Measurements from ENCODE around the gene CYFIP1. TPM values are rescaled to one million over a fixed set of nuclear protein-coding genes. Genes with fewer than 3 reads are reported as not detected.

Gene CYFIP1
- total and polyA plus RNA-seq, 10 of the 15 experiments (the other 5 are each of a cell fraction or from before 2014, with no cell fraction given), result 3.5 to 46.2 (median 28.3) TPM

DNA sequence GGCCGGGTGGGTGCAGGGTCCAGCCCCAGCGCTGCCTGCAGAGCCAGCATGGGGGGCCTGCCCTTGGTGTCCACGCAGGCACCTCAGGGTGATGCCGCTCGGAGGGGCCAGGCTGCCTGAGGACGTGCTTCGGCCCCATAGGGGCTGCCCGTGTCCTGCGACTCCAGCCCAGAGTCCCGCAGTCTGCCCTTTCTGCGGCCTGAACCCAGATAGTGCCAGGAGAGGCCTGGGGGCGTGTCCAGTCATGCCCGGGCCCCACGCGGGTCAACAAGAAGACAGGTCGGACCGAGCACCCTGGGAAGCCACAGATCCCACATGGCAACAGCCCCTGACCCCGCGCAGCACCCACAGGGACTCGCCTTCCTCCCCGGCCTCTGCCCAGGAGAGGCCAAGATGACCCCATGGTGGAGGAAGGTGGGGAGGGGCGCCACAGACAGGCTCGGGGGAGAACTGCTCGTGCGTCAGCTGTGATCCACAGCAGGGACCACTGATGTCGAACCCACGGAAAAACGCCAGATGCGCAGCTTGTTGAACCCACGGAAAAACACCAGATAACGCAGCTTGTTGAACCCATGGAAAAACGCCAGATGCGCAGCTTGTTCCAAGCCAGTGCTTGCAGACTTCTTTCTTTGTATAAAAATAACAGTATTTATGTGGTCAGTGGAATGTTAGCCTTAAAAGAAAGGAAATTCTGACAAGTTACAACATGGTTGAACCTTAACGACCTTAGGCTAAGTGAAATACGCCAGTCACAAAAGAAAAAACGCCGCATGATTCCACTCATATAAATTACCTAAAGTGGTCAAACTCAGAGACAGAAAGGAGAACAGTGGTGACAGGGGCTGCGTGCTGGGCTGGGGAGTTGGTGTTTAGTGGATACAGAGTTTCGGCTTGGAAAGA, 28.5 kb downstream of the CYFIP1 start (continued):
- no peak for TF ChIP-seq EED (IDR thresholded peaks at IDR 0.05; ENCODE audit: low read depth)
- TF ChIP-seq CHD4 (IDR thresholded peaks at IDR 0.05), result no peak
- no peak for TF ChIP-seq NFYA (IDR thresholded peaks at IDR 0.05; ENCODE audit: borderline replicate concordance, low read depth, low read length)

DNA sequence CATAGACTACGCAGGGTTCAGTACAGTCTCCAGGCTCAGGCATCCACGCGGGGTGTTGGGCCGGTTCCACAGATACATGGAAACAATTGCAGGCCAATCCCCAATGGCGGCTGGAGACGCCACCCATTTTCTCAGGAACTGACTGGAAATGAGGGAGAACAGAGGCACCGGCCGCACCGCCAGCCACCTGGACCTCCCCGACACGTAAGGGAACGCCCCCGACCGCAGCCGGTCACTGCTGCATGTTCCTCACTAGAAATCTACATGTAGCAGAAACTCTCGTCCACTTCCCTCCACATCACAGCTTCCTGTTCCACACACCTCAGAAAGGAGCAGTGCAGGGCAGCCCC, 29.2 kb downstream of the CYFIP1 start:
- no peaks in the 10 kb centered on the region for H3K27me3 ChIP-seq (replicated peaks in 1 of 2; ENCODE audit: control insufficient read depth in 2 of 2, insufficient read depth in 2 of 2, low read length in 1 of 2)
- no peak overlapping the region for H3K27ac ChIP-seq (ENCODE audit: control insufficient read depth, insufficient read depth)
- no TSS peak for BruUV-seq (replicated peaks)
- H3K9me3 ChIP-seq (replicated peaks; ENCODE audit: control insufficient read depth, insufficient read depth, low read length), result no peaks in the 10 kb centered on the region
- FAIRE-seq, result no peak
- 97% methylated on average over 16 of the region's 16 CpGs for WGBS (ENCODE audit: insufficient coverage, insufficient replicate concordance, low lambda C conversion rate, missing lambda C conversion rate)
- CTCF ChIA-PET, result no interaction called here
- H3K4me1 ChIP-seq (ENCODE audit: control insufficient read depth, insufficient read depth, low read length), result peaks cover 5% of the 10 kb centered on the region; the same call in 1 of the 2 replicates
- no peaks in the 10 kb centered on the region for H4K20me1 ChIP-seq (ENCODE audit: control insufficient read depth, insufficient read depth)
- no peak for ATAC-seq
- no peak overlapping the region for H2AFZ ChIP-seq (ENCODE audit: control insufficient read depth, low read depth, low read length)
- H3K36me3 ChIP-seq (ENCODE audit: control insufficient read depth in 2 of 2, insufficient read depth in 2 of 2, low read length in 1 of 2), result no peaks in the 10 kb centered on the region; a peak in 3 of 4 replicates
- in situ Hi-C loops (cut with MboI), result no loop called here
- DNase-seq (ENCODE audit: low read depth, low spot score), result no peak
- TF ChIP-seq NFYA (IDR thresholded peaks at IDR 0.05; ENCODE audit: borderline replicate concordance, low read depth, low read length) (no peak), MEF2B (IDR thresholded peaks at IDR 0.05; ENCODE audit: partially characterized antibody, poor library complexity, severe bottlenecking) (no peak), ZNF274 (IDR thresholded peaks at IDR 0.05; ENCODE audit: insufficient read depth, insufficient read length) (no peak), TCF3 (IDR thresholded peaks at IDR 0.05; ENCODE audit: borderline replicate concordance, insufficient read depth, low read depth, low read length) (no peak), GATAD2B (conservative IDR thresholded peaks at IDR 0.05; ENCODE audit: low read depth) (no peak), YY1 (IDR thresholded peaks at IDR 0.05; ENCODE audit: low read depth, low read length) (no peak), HCFC1 (IDR thresholded peaks at IDR 0.05; ENCODE audit: low read length) (no peak), ZSCAN29 (IDR thresholded peaks at IDR 0.05) (no peak)
- H3K4me2 ChIP-seq (ENCODE audit: control insufficient read depth, insufficient read depth), result no peak overlapping the region
- POLR2A ChIA-PET, result no interaction called here
- RAD21 ChIA-PET (ENCODE audit: unreplicated experiment), result no interaction called here
- H3K4me3 ChIP-seq, result no peak overlapping the region
- SMC1A ChIA-PET (ENCODE audit: uncharacterized antibody, unreplicated experiment), result no interaction called here
- intact Hi-C loops (cut with micrococcal nuclease; ENCODE audit: unreplicated experiment), result no loop called here
- H3K9ac ChIP-seq (ENCODE audit: control insufficient read depth, insufficient read depth, low read length), result no peak overlapping the region
- H3K79me2 ChIP-seq (ENCODE audit: control insufficient read depth, insufficient read depth, low read length), result peaks cover 6% of the 10 kb centered on the region

Data from GM12878 (cell line).